Measurements from ENCODE around the gene LAYN. TPM values are rescaled to one million over a fixed set of nuclear protein-coding genes. Genes with fewer than 3 reads are reported as not detected.

Gene LAYN
- total and polyA plus RNA-seq, 9 of the 15 experiments (the other 6 are each of a cell fraction or from before 2014, with no cell fraction given): not detected

DNA sequence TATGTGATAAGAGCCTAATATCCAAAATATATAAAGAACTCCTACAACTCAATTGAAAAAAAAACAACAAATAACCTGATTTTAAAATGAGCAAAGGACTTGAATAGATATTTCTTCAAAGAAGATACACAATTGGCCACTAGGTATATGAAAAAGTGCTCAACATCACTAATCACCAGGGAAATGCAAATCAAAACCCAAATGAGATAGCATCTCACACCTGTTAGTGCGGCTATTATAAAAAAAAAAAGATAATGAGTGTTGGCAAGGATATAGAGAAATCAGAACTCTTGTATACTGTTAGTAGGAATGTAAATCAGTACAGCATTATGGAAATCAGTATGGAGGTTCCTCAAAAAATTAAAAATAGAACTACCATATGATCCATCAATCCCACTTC is 55.8 kb downstream of the LAYN start (continued):
- no peak for TF ChIP-seq KLF13 (tag; IDR thresholded peaks at IDR 0.05; ENCODE audit: borderline replicate concordance, low read depth)
- TF ChIP-seq SNIP1 (IDR thresholded peaks at IDR 0.05; ENCODE audit: low read depth): no peak
- no peak for TF ChIP-seq UBTF (IDR thresholded peaks at IDR 0.05; ENCODE audit: borderline replicate concordance in 1 of 2, low read depth in 2 of 2, low read length in 2 of 2)
- no peak for TF ChIP-seq TFE3 (CRISPR knock-in tag; IDR thresholded peaks at IDR 0.05)
- TF ChIP-seq ZNF253 (CRISPR knock-in tag; conservative IDR thresholded peaks at IDR 0.05): no peak
- no peak for TF ChIP-seq NUFIP1 (IDR thresholded peaks at IDR 0.05; ENCODE audit: partially characterized antibody)
- TF ChIP-seq ZNF76 (CRISPR knock-in tag; IDR thresholded peaks at IDR 0.05; ENCODE audit: borderline replicate concordance): no peak
- no peak for TF ChIP-seq POLR2AphosphoS2 (IDR thresholded peaks at IDR 0.05; ENCODE audit: low read length)
- TF ChIP-seq, protein P1, sequence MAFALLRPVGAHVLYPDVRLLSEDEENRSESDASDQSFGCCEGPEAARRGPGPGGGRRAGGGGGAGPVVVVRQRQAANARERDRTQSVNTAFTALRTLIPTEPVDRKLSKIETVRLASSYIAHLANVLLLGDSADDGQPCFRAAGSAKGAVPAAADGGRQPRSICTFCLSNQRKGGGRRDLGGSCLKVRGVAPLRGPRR (CRISPR knock-in tag; IDR thresholded peaks at IDR 0.05): no peak

Measured in K562 (cell line).